ENCODE results near the gene MCMBP. TPM values are rescaled to one million over a fixed set of nuclear protein-coding genes. Genes with fewer than 3 reads are reported as not detected.

MCMBP gene
- total and polyA plus RNA-seq, 2 donors (not counting 1 experiment from before 2014, with no cell fraction given), result 27.1 to 36.0 TPM

DNA sequence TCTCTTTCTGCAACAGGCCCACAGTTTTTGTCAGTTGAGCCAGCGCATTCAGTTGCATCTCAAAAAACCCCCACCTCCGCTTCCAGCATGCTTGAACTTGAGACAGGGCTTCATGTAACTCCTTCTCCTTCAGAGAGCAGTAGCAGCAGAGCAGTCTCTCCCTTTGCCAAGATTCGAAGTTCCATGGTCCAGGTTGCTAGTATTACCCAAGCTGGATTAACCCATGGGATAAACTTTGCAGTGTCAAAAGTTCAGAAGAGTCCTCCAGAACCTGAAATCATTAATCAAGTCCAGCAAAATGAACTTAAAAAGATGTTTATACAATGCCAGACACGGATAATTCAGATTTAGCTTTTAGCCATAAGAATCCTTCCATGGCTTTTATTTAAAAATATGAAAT lies 45.2 kb downstream of the MCMBP start:
- ATAC-seq (ENCODE audit: low read depth), result no peak
- Histone ChIP-seq H3K9me3 (ENCODE audit: control extremely low read depth in 1 of 3, control insufficient read depth in 2 of 3, insufficient read depth in 1 of 3, low read length in 2 of 3) (no peaks in the 10 kb centered on the region), H3K4me2 (replicated peaks; ENCODE audit: low read depth, low read length, poor library complexity, severe bottlenecking) (no peak overlapping the region), H2AFZ (ENCODE audit: insufficient read depth, low read depth, low read length, poor library complexity, severe bottlenecking) (no peak overlapping the region), H4K20me1 (ENCODE audit: control insufficient read depth, insufficient read depth, low read length, poor library complexity, severe bottlenecking) (no peaks in the 10 kb centered on the region), H3K4me3 (ENCODE audit: control extremely low read depth in 1 of 5, extremely low read depth in 1 of 5, insufficient read depth in 1 of 5, low read depth in 2 of 5, low read length in 4 of 5) (no peak overlapping the region), H3K79me2 (ENCODE audit: control insufficient read depth, insufficient read depth, low read length) (no peaks in the 10 kb centered on the region), H3K9ac (ENCODE audit: low read length) (no peak overlapping the region), H3K4me1 (ENCODE audit: control insufficient read depth in 2 of 2, insufficient read depth in 2 of 2, low read length in 2 of 2) (no peaks in the 10 kb centered on the region), H3K27me3 (replicated peaks in 1 of 4; ENCODE audit: control extremely low read depth in 1 of 4, control insufficient read depth in 3 of 4, insufficient read depth in 4 of 4, low read length in 3 of 4) (no peaks in the 10 kb centered on the region), H3K36me3 (replicated peaks in 1 of 2; ENCODE audit: control extremely low read depth in 1 of 2, control insufficient read depth in 1 of 2, extremely low read depth in 1 of 2, insufficient read depth in 2 of 2, low read length in 1 of 2) (peaks cover 30 to 64% of the 10 kb centered on the region in 2 experiments), H3K27ac (ENCODE audit: low read length in 2 of 2) (no peak overlapping the region)
- intact Hi-C loops (cut with micrococcal nuclease), result no loop called here
- H3K4me3 Mint-ChIP-seq, result no peak overlapping the region
- POLR2A ChIA-PET, result no interaction called here
- no peak for DNase-seq
- CTCF ChIA-PET, result interaction anchor here (2.1 kb wide), 1 partner anchor 77 kb away, joined by 7 read pairs; no protein-coding TSS in a partner anchor
- 100% methylated on average over 3 of the region's 4 CpGs for WGBS (ENCODE audit: insufficient coverage)
- no peak overlapping the region for H3K27ac Mint-ChIP-seq
- no peaks in the 10 kb centered on the region for H3K4me1 Mint-ChIP-seq
- TF ChIP-seq EZH2 (IDR thresholded peaks at IDR 0.05; ENCODE audit: borderline replicate concordance, insufficient read depth, low read depth, low read length, poor library complexity, severe bottlenecking), result no peak
- TF ChIP-seq, protein P1, sequence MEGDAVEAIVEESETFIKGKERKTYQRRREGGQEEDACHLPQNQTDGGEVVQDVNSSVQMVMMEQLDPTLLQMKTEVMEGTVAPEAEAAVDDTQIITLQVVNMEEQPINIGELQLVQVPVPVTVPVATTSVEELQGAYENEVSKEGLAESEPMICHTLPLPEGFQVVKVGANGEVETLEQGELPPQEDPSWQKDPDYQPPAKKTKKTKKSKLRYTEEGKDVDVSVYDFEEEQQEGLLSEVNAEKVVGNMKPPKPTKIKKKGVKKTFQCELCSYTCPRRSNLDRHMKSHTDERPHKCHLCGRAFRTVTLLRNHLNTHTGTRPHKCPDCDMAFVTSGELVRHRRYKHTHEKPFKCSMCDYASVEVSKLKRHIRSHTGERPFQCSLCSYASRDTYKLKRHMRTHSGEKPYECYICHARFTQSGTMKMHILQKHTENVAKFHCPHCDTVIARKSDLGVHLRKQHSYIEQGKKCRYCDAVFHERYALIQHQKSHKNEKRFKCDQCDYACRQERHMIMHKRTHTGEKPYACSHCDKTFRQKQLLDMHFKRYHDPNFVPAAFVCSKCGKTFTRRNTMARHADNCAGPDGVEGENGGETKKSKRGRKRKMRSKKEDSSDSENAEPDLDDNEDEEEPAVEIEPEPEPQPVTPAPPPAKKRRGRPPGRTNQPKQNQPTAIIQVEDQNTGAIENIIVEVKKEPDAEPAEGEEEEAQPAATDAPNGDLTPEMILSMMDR (IDR thresholded peaks at IDR 0.05), result no peak
- no peaks in the 10 kb centered on the region for H3K9me3 Mint-ChIP-seq (ENCODE audit: insufficient read depth)
- H3K27me3 Mint-ChIP-seq, result no peaks in the 10 kb centered on the region

- Histone ChIP-seq H3K4me1 (ENCODE audit: control insufficient read depth in 2 of 2, insufficient read depth in 2 of 2, low read length in 2 of 2) (no peaks in the 10 kb centered on the region), H3K27ac (ENCODE audit: low read length in 2 of 2) (no peak overlapping the region), H3K4me3 (ENCODE audit: control extremely low read depth in 1 of 5, extremely low read depth in 1 of 5, insufficient read depth in 1 of 5, low read depth in 2 of 5, low read length in 4 of 5) (no peak overlapping the region), H3K9me3 (ENCODE audit: control extremely low read depth in 1 of 3, control insufficient read depth in 2 of 3, insufficient read depth in 1 of 3, low read length in 2 of 3) (no peaks in the 10 kb centered on the region), H3K4me2 (replicated peaks; ENCODE audit: low read depth, low read length, poor library complexity, severe bottlenecking) (no peak overlapping the region), H2AFZ (ENCODE audit: insufficient read depth, low read depth, low read length, poor library complexity, severe bottlenecking) (no peak overlapping the region), H3K79me2 (ENCODE audit: control insufficient read depth, insufficient read depth, low read length) (no peaks in the 10 kb centered on the region), H4K20me1 (ENCODE audit: control insufficient read depth, insufficient read depth, low read length, poor library complexity, severe bottlenecking) (no peaks in the 10 kb centered on the region), H3K36me3 (replicated peaks in 1 of 2; ENCODE audit: control extremely low read depth in 1 of 2, control insufficient read depth in 1 of 2, extremely low read depth in 1 of 2, insufficient read depth in 2 of 2, low read length in 1 of 2) (peaks cover 24 to 62% of the 10 kb centered on the region in 2 experiments), H3K27me3 (replicated peaks in 1 of 4; ENCODE audit: control extremely low read depth in 1 of 4, control insufficient read depth in 3 of 4, insufficient read depth in 4 of 4, low read length in 3 of 4) (no peaks in the 10 kb centered on the region), H3K9ac (ENCODE audit: low read length) (no peak overlapping the region)
- DNase-seq (no peak), ATAC-seq (ENCODE audit: low read depth) (no peak)
- POLR2A ChIA-PET, result no interaction called here
- Mint-ChIP-seq H3K4me3 (no peak overlapping the region), H3K4me1 (no peaks in the 10 kb centered on the region), H3K27me3 (no peaks in the 10 kb centered on the region), H3K27ac (no peak overlapping the region), H3K9me3 (ENCODE audit: insufficient read depth) (no peaks in the 10 kb centered on the region)
- WGBS (ENCODE audit: insufficient coverage), result 100% methylated on average over 5 of the region's 6 CpGs
- intact Hi-C loops (cut with micrococcal nuclease), result no loop called here
- TF ChIP-seq, protein P1 (IDR thresholded peaks at IDR 0.05), result no peak
- TF ChIP-seq EZH2 (IDR thresholded peaks at IDR 0.05; ENCODE audit: borderline replicate concordance, insufficient read depth, low read depth, low read length, poor library complexity, severe bottlenecking), result no peak
- CTCF ChIA-PET, result no interaction called here
Measured at GRCh38 chr10:119826771-119827170, 45.9 kb downstream of the MCMBP start.

All from B cell (primary cell).